GM21528 (cell line): ENCODE results near the gene TBX3.

Experiments used
- ATAC-seq: cut with Tn5 transposase; IDR thresholded peaks from one replicate; pipeline ENCODE4 v1.9.1; 2021; ENCODE audit warnings: mild to moderate bottlenecking, moderate library complexity; ENCODE audit not compliant: unreplicated experiment, low FRiP score

TBX3 gene

DNA sequence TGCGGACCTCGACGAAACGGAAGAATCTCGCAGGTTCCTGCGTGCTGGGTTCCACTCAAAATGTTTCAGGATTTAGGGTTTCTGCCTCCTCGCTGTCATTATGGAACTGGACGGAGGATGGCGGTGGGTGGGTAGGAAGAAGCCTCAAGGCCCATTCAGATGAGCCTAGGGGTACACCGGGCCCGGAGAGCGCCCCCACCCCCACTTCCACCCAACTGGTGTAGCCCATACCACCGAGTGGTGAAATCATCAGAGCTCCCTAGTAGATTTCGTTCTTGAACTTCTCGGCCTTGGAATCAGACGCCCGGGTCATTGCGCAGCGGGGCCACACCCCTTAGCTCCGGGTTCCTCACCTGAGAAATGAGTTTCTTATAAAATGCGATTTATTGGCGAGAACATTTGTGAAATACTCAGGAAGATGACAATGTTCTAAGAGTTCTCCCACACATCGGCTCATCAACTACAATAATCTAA, 13.3 kb upstream of the TBX3 start:
- no peak for ATAC-seq

GRCh38 chr12:114696443-114697242, 12.7 kb upstream of the TBX3 start:
- ATAC-seq, result no peak

GRCh38 chr12:114695305-114695592, 11.3 kb upstream of the TBX3 start:
- ATAC-seq, result no peak

DNA sequence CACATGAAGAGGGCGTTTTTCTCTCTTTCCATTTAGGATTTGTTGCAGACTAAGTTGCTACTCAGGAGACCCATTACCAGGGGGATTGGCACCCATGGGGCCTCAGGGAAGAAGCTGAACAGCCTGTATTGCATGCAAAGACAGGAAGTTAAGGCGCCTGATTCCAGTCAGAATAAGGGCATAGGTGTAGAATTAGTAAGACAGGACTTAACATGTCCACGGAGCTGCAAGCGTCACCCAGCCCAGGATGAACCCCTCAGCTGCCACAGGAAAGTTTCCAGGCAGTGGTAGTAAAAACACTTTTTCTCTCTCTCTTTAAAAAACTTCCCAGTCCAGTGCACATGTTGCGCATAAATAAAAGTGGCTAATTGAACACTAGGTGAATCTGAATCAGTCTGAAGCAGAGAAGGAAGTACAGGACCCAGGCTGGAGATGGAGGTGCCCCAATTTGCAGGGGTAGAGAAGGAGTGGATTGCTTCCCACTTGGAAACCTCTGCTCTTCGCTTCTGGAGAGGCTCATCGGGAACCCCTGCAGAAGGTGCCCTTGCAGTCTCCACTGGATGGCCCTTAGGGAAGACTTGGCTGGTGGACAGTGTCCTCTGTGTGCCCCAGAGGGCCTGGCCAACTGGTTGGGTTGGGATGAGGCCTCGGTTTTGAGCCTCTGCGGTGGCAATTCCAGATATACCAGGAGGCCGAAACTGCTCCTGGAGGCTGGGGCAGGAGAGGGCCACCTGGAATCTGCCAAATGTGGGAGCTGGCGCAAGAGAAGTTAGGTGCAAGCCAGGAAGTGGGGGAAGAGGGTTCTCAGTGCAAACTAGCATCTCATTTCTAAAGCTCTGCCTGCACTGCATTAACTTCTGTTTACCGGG, 10.7 kb upstream of the TBX3 start:
- no peak for ATAC-seq

DNA sequence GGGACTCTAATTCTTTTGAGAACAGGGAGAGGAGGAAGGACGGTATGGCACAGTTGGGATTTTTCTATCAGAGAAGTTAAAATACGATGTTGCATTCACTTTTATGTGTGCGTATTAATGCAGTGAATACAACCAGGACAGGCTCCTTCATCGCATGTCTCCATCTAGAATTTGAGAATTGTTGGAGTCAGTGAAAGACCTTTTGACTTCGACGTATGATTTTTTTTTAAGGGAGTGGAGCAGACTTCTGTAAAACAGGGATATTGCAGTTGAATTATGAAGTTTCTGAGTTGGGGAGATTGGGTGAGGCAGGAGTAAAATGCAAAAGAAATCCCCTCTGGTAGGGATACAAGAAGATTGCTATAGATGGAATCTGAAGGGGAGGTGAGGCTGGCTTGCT, 9.6 kb upstream of the TBX3 start:
- no peak for ATAC-seq

DNA sequence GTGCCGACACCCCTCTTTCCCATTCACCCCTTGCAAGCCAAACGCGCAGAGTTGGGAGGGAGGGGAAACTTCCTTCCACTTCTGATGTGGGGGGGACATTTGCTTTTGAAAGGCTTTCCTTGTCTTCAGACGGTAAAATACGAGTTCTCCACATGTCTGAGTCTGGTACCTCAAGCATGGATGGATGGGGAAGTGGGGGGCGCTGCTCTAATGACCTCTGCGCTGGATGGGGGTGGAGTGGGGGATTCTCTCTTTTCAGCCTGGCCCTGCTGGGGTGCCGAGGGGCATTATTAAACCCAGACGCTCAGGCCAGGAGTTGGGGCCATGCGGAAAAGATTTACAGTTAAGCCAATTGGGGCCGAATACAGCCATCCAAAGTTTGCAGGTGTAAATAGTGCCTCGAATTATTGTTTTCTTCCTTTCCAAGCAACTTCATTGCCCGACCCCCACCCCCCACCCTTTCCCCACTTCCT, 9.1 kb upstream of the TBX3 start:
- no peak for ATAC-seq

GRCh38 chr12:114692186-114693058, 8.4 kb upstream of the TBX3 start:
- ATAC-seq, result no peak

DNA sequence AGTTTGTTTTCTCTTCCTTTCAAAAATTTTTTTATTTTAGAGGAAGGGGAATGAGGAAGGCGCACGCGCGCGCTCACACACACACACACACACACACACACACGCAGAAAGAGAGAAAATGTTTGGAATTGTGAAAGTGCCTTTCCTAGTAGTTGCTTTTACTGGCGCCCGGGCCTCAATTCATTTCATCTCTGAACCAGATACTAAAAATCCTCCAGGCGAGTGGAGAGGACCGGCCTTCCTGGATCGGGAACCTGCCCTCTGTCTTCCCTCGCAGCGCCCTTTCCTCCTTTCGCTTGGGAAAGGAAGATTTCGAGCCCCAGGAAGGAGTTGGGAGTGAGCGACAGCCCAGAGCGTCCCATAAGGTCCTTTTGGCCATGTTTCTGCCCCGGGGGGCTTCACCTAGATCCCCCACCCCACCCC, 7.8 kb upstream of the TBX3 start:
- ATAC-seq, result no peak

GRCh38 chr12:114691196-114691595, 7.2 kb upstream of the TBX3 start:
- no peak for ATAC-seq

- no peak for ATAC-seq
Measured at GRCh38 chr12:114690267-114691135, 6.5 kb upstream of the TBX3 start.

- ATAC-seq, result no peak
Measured at GRCh38 chr12:114689075-114689994, 5.4 kb upstream of the TBX3 start.

- ATAC-seq, result no peak
Measured at GRCh38 chr12:114688256-114688845, 4.4 kb upstream of the TBX3 start.

DNA sequence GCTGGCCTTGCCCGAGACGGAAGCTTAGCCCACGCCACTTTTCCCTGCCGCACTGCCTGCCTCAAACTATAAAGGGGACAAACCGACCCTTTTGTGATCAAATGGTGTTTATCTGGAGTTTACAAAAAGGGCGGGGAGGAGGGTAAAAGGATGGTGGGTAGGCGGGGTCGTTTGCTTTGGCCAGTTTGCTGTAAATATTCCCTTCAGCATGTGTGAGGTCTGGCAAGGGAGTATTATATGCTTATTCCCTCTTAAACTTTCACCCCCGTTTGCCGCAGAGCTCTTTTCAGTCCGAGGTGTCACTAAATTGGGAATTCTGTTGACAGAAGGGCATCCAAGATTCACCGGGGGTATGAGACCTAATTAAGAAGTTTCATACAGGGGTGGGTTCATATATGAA, 3.8 kb upstream of the TBX3 start:
- no peak for ATAC-seq

GRCh38 chr12:114686773-114687500, 3.0 kb upstream of the TBX3 start:
- no peak for ATAC-seq

- ATAC-seq, result no peak
Measured at GRCh38 chr12:114686426-114686772, 2.4 kb upstream of the TBX3 start.

- ATAC-seq, result no peak
Measured at GRCh38 chr12:114685869-114686268, 1.9 kb upstream of the TBX3 start.

DNA sequence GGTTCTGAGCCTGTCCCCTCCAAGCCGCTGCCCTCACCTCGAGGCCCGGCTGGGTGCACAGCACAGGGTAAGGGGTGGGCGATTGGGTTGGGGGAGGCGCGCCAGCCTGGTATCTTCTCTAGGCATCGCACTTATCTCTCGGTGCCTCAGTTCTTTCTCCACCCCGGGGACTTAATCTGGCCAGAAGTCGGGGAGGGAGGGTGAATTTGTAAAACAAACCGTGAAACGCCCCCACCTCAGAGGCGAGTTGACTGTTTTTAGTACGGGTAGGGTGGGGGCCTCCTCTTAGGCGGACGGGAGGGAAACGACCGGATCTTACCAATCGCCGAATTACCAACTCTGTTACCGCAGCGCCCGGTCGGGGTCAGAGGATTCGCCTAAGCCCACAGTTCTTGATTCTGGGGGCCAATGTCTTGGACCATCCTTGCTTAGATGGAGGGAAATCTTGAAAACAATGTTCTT, 1.4 kb upstream of the TBX3 start:
- no peak for ATAC-seq

DNA sequence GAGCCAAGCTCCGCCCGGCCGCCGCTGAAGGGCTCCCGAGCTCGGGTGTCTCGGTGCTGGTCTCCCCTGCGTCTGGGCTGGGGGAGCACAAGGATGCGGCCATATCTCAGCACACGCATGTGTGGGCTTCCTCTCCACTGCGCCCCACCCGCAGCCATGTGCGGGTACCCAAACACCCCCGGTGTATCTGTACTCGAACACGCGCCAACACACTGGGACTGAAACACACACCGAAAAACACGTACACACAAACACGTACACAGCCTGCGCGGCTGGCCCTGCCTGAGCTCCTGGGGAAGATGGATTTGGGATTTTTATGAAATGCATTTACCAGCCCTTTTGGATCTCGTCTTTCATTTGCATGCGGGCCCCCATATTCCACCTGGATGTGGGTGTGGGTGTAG, 897 bp upstream of the TBX3 start:
- ATAC-seq, result no peak
